GM18508 (cell line): ENCODE results near the gene RGS5.

Source experiments
- ATAC-seq: cut with Tn5 transposase; IDR thresholded peaks from one replicate; pipeline ENCODE4 v1.9.1; 2021; ENCODE audit warnings: moderate number of reproducible peaks; ENCODE audit not compliant: insufficient read depth, unreplicated experiment

RGS5 gene

DNA sequence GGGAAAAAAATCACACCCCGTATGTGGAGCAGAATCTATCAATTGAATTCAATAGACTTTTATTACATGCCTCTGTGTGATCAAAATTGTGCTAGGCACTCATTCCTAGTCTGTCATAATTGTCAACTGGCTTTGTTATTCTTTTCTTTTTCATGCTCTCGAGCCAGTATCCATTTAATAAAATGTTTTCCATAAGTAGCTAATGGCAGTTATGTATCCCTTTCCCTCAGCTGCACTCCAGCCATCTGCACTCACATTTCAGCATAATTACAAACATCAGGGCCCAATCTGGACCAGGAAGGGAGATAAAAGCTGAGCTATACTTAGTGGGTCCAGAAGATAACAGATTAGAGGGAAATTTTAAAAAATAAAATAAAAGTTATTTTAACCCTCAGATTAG, 15.9 kb downstream of the RGS5 start:
- no peak for ATAC-seq

DNA sequence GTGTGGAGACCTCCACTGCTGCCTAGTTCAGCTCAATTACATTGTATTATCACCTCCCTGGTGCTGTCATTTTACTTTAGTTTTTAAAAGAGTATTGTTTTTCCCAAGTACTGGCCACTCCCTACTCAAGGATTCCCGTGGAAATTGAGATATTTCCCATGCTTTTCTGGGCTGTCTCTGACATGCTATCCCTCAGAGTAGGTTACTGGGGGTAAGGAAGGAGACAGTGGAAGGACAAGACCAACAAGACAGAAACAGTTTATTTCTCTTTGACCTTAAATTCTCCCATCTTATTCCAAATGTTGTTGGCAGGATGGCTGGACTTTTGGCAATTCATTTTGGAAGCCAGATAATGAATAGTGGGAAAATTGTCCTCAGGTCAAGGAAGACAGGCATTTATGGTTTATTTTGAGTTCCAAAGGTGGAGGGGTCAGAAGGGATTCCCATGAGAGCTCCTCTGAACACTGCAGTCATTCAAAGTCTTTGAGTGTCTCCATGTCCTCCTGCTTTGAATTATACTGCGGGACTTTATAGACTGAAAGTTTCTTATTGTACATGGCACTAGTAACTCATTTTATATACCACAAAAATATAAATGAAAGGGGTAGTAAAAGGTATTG, 20.3 kb downstream of the RGS5 start:
- ATAC-seq, result no peak

- ATAC-seq, result no peak
Measured at GRCh38 chr1:163178628-163179027, 24.1 kb downstream of the RGS5 start.

- no peak for ATAC-seq
Measured at GRCh38 chr1:163176797-163177196, 25.9 kb downstream of the RGS5 start.

GRCh38 chr1:163174524-163175437, 27.9 kb downstream of the RGS5 start:
- no peak for ATAC-seq

DNA sequence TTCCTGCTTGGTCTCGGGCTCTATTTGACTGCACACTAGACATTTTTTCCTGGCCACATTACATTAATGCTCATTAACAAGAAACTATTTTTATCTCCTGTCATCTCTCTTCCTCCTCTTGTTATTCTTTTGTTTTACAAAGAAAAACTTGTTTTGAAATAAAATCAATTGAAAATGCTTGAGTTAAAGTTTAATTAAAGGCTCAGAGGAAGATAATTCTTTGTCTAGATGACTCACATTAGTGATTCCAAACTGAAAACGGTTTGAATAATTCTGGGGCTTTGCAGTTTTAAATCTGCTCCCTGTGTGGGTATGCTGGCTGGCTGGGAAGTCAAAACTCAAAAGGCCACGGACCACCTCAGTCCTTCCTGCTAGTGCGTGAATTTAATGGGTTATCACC, 29.6 kb downstream of the RGS5 start:
- ATAC-seq, result no peak

DNA sequence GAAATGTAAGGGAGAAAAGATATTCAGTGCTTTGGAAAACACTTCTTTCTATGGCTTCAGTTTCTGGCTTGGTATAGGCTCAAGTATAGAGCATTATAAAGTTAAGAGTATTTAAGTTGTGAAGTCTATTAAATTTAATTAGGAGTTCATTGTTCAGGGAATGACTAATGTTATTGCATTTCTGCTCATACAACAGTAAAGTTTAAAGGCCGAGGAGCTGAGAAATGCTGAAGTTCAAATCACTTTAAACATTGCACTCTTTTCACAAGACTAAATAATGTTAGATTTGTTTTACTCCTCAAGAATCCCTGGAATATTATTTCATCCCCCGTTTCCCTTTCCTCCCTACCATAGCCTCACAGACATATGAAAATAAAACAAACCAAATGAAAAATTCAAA, 30.1 kb downstream of the RGS5 start:
- no peak for ATAC-seq

DNA sequence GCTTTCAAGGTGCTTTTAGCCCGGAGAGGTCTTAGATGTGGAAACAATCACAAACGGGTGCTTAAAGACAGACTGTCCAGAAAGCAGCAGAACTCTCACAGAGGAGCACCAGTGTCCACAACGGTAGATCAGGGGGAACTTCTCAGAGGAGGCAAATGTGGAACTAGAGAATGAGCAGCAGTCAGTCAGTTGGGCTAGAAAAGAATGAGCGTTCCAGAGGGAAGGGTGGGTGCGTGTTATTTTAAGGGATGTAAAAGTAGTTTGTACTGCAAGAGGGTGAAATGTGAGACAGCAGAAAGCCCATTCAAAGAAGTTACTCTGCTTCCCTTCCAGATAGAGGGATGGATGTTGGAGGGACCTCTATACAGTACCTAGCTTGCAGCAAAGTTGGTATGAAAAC, 30.9 kb downstream of the RGS5 start:
- ATAC-seq, result no peak

DNA sequence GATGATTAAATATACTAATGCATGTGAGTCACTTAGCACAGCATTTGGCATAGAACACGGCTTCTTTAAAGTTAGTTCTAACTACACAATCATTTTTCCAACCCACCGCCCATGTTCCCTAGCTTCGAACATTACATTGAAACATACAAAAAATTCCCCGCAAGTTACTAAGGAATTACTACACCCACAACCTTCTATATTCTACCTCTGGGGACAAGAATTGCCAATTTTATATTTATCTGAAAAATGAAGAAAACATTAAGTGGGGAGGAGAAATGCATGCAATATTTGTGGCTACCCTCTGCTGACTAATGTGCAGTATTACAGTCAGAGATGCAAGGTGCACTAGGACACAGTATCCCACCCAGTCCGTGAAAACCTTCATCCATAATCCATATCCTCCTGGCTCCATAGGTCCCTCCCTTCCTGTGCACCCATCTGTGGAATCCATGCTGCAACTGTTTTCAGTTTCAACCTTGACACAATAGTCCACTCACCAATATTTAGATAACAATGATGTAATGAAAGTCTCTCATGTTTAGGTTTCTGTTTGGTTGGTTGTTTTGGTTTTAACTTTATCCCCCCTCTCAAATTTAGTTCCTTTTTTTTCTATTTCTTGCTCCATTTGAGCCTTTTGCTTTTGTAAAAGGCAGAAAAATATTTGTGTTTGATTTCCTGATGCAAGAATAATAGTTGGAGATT, 31.6 kb downstream of the RGS5 start:
- ATAC-seq, result no peak

DNA sequence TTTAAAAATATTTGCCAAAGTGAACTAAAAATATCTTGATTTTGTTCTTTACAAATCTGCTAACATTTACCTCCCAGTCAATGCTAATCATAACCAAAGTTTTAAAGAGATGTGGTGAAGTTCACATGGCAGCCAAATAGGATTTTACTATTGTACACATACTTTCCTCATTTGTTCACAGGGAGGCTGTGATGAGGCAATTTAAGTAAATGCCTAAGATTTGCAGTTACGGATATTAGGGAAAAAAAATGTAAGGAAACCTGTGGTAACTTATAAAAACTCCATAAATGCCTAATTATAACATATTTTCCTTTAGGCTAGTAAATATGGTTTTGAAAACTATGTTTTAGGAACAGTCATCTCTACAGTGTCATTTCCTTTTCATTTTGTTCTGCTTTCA, 32.4 kb downstream of the RGS5 start:
- ATAC-seq, result no peak

- ATAC-seq, result no peak
Measured at GRCh38 chr1:163169553-163169952, 33.2 kb downstream of the RGS5 start.

DNA sequence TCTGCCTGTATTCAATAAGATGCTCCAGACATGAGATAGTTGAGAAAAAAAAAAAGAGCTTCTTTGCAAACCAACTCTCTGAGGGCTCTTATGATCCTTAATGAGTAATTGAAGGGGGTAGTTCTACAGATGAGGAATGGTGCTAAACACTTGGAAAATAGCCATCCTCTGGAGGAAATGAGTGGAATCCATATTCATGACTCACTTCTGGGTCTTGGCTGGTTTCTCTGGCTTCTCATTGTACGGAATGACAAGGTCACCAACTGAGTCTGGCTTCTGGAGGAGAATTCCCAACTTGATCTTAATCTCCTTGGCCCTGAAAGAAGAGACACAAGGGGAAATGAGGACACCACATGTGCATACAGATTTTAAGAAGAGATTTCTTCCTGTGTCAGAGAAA, 34.7 kb downstream of the RGS5 start:
- no peak for ATAC-seq

DNA sequence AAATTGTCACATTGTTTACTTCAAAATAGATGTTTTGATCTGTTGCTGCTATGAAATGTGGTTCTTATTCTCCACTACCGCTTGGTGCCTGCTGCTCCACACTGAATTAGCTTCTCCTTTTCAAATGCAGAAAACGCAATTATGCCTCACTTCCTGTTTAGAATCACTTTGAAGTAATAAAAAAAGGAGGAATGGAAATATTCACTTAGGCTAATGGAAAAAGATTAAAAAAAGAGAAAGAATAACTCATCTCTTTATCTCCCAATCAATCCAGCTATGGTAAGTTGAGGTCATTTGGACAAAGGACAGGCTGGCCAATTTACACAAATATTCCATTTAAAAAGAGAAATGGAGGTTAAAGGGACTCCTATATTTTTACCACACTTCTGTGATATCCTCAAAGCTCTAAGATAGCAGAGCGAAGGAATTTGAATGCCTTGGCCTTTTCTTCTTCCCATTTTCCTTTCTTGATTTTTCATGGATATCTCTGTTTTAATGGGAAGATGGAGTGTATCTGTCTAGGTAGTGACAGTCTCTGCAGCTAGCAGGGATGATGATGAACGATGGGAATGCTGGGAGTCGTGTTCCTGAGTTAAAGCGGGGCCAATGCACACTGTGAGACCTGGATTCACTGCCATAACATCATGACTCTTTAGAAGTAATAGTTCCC, 35.7 kb downstream of the RGS5 start:
- ATAC-seq, result no peak

DNA sequence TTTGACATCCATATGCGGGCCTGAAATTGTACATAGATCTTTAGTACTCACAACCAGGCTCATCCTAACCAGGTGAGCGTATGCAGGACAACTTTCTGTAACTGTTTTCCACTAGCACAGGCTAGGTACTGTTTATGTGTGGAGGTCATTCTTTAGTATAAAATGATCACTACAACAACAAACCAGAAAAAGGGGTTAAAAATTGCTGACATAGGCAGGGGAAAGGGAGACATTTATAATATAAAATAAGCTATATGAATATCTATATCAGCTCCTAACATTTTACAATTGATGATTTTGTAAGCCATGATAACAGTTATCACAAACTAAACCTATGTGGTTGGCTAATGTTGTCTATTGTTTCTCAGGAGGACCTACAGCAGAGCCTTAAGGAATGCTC, 37.6 kb downstream of the RGS5 start:
- ATAC-seq, result no peak

GRCh38 chr1:163163881-163164582, 38.7 kb downstream of the RGS5 start:
- no peak for ATAC-seq

DNA sequence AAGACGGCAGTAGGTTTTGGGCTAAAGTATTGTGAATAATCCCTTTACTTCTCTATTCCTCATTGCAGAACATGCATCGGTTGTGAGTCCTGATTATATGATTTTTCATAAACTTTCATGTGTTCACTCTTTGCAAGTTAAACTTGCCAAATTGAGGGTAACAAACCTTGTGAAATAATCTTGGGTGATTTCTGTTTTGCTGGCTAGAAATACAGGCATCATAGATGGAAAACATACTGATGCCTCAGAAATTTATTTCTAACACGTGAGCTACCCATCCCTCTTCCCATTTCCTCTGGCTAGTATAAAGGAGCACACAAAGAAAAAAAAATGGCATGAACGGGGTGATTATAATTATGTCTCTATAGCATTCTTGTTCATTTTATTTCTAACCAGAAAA, 39.6 kb downstream of the RGS5 start:
- ATAC-seq, result no peak

GRCh38 chr1:163162381-163162914, 40.3 kb downstream of the RGS5 start:
- ATAC-seq, result no peak

DNA sequence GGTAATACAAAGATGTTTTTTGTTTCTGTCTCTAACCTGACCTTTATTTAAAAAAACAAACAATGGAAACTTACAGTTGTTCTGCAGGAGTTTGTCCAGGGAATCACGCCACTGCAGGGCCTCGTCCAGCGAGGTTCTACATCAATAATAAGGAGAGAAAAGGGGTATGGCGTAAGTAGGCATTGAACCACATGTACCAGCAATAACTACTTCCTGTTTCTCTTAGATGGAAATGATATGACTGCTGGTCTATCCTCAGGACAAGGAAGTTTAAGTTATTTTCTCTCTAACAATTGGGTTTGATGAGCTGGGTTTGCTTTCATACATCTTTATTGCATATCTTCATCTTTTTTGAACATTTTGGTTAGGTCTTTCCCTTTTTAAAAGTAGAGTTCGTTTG, 40.9 kb downstream of the RGS5 start:
- ATAC-seq, result no peak

GRCh38 chr1:163161337-163161736, 41.4 kb downstream of the RGS5 start:
- ATAC-seq, result no peak

GRCh38 chr1:163155606-163156005, 47.1 kb downstream of the RGS5 start:
- no peak for ATAC-seq
